Skin of body (tissue), 2 donors: ENCODE measurements around the gene THSD4. TPM values are rescaled to one million over a fixed set of nuclear protein-coding genes. Genes with fewer than 3 reads are reported as not detected.

Experiments
- DNase-seq: peaks from one replicate; lab custom pipeline; 2025; lab: John Stamatoyannopoulos, UW
- total RNA-seq: library from RNA; depleted of rRNA; stranded (reverse); fragments of >200 nt; gene quantifications from one replicate; pipeline ENCODE4 v1.2.3, GENCODE V29; 2014

The THSD4 gene
- total RNA-seq, 1 donor from 2014 or later: 24.3 TPM

DNA sequence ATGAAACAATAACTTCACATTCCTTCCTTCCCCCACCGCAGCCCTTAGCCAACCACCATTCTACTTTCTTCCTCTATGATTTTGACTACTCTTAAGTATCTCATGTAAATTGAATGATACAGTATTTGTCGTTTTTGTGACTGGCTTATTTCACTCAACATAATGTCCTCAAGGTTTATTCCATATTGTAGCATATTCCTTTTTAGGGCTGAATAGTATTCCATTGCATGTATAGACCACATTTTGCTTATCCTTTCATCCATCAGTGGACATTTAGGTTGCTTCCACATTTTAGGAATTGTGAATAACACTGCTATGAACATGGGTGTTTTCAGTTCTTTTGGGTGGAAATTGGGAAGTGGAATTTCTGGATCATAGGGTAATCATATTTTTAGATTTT lies 106.1 kb downstream of the THSD4 start:
- DNase-seq: no peak

DNA sequence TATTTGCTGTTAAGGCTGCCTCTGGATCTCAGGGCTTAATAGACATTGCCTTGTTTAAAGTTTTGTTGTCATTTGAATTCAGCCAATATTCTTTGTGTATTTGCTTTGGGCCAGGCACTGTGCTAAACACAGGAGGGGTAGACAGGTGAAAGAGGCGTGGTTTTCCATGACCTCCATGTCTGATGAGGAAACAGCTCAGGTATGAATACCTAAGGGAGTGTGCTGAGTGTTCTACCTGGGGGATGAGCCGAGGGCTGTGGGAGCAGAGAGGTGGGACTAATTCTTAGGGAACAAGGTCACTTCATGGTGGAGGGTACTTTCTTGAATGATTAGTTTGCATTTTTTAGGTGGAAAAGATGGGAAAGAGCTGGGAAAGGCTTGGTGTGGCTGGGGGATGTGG lies 108.2 kb downstream of the THSD4 start:
- no peak for DNase-seq

DNA sequence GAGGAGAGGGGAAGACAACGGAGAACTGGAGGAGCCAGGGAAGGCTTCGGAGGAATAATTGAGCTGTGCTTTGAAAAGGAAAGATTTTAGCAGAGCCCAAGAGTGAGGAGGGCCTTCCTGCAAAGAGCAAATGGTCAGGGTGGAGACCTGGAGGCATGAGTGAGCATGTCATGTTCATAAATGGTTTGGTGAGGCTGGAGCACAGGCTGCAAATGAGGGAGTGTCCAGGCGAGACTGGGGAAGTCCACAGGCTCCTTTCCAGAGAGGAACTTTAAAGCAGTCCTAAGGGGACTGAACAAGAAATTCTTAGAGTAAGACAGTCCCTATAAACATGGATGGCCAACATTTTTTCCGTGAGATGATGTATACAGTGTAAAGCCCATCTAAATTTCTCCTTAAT lies 108.8 kb downstream of the THSD4 start:
- DNase-seq: no peak

DNA sequence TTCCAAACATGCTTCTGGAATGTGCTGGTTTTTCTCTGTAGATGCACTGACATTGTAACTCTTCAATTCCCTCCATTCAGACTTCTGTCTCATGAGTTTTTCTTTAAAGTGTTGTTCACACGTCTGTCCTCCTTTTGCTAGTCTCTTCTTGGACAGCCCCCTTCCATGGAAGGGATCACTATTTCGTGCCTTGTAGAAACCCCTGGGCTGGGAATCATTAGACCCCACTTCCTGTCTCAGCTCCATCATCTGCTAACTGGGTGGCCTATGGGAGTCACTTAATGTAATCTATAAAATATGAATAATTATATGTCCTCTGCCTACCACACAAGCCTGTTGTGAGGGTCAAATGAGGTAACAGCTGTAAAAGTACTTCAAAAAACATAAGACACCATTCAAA lies 110.6 kb downstream of the THSD4 start:
- no peak for DNase-seq

DNA sequence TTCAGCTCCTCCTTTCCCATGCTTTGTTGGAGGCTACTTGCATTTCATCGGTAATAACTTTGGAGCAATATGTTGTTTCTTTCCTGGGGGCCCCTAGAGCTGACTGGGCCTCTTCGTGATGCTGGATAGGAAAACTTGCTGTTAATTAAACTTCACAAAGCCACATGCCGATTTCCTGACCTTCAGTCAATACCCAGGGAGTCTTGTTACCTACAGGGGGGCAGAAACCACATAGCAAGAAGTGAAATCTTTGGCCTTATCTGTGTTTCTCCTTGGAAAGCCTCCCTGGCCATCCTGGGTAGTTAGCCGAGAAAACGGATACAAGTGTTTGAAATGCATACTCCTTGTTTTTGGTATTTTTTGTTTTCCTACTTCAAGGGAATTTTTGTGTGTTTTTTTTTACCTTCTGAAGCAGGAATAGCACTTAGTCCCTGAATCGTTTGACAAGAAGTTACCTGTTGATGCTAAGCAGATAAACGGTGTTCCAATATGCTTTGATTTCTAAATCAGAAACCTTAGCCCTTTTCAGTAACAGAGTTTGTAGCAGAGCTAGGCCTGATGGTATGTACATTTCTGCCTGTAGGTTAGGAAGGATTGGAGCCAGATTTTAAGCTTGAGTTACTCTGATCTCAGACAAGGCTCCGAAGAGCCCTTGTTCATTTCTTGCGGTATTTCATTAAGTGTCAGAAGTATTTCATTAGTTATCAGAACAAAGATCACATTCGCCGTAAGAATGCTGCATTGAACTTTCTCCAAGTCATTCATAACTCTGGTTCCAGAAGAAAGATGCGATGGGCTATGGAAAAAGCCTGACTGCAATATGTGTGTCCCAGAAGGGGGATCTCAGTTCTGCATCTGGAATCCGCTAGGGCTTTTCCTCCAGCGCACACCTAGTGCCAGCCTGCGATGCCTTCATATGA lies 111.5 kb downstream of the THSD4 start:
- DNase-seq: peak; percentile 55

DNA sequence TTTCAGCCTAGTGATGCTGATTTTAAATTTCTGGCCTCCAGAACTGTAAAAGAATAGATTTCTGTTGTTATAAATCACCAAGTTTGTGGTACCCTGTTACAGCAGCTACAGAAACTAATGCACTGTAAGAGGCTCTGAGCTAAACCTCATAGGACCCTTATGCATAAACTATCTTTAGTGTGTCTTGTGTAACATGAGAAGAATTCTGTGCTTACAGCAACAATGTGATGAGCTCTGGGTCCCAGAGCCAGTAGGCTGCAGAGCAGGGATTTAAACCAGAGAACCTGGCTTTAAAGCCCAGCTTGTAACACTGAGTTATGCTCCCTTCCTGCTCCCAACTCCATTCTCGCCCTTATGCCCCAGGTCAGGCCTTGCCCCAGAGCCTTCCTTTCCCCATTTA lies 113.1 kb downstream of the THSD4 start:
- peak; percentile 54 for DNase-seq

DNA sequence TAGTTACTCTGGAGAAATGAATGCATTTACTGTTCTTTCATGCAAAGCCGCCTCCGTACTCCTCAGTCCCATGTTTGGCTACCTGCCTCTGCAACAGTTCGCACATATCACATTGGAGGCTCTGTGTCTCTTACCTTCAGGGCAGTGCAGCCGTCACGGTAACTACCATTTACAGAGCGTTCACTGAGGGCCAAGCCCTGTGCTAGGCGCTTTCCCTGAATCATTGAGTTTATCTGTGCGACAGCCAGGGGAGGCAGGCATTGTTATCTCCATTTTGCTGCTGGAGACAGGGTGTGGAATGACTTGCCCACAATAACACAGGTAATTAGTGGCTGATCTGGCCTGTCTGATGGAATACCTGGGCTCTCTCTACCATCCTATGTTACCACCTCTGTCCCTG lies 115.0 kb downstream of the THSD4 start:
- DNase-seq: no peak

DNA sequence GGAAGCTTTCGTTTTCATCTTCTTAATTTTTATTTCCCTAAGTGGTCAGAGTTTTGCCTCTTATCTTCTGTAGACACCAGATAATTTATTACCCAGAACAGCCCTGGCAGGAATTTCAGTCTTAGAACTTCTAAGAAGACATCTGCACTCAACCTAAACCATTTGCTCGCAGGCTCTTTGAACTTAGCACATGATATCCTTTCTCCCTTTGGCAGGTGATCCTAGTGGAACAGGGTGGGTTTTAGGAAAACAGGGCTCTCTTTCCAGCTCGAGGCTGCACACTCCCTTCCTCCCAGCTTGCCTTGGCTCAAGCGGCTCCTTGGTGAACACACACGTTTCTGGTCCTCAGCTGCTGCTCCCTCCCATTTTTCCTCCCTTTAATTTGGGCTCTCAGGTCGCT lies 116.5 kb downstream of the THSD4 start:
- DNase-seq: no peak

DNA sequence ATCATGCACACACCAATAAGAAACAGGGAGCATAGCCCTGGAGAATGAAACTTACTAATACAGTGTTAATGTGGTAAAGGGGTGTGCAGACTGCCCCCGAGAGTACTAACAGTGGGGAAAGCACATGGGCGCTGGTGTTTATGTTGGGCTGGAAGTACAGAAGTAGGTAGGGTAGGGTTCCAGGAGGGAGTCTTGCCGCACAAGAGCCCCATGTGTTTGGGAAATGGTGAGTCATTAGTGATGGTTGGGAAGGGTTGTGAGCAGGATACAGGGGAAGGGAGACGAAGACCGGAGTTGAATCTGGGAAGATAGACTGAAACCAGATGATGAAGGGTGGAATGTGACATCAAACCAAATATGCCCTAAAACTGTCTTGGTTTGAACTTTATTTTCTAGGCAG lies 117.1 kb downstream of the THSD4 start:
- no peak for DNase-seq

DNA sequence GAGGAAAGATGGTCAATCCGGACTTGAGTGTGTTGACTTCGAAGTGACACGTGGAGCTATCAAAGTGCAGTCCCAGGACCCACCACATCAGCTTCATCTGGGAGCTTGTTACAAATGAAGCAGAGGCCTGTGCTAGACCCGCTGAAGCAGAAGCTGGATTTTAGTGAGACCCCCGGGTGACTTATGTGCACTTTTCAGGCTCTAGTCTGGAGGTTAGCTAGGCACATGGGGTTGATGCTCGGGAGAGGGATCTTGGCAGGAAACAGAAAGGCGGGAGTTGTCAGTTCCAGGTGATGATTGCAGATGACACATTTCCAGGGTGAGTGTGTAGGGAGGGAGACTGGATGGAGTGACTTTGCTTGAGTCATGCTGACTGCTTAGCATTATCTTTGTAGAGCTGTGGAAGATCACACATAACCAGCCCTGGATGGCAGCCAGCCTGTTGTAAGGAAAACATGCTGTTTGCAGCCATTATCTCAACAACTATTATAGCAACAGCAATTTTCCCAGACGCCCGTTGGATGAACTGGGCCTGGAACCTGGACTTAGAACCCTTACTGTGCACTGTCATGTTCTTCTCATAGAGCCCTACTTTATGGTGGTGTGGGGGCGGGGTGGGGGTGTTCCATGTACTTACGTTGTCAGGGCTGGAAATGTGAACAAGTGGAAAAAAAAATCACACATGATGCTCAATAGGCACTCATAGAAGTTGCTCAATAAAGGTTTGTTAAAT lies 122.4 kb downstream of the THSD4 start:
- peak; percentile 84 for DNase-seq

DNA sequence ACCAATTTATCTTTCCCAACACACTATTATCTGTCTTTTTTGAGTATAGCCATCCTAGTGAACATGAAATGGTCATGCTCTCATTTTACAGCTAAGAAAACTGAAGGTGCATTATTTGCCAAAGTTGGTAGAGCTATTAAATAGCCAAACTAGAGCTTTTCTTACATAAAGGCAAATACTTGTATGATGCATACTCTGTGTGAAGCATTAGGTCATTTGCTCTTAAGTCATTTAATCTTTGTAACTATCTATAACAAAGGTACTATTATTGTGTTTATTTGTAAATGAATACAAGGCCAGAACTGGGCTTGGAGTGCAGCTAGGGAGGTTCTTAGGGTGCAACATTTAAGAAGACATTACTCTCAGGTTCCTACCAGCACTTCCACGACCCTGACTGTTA lies 123.7 kb downstream of the THSD4 start:
- DNase-seq: no peak

DNA sequence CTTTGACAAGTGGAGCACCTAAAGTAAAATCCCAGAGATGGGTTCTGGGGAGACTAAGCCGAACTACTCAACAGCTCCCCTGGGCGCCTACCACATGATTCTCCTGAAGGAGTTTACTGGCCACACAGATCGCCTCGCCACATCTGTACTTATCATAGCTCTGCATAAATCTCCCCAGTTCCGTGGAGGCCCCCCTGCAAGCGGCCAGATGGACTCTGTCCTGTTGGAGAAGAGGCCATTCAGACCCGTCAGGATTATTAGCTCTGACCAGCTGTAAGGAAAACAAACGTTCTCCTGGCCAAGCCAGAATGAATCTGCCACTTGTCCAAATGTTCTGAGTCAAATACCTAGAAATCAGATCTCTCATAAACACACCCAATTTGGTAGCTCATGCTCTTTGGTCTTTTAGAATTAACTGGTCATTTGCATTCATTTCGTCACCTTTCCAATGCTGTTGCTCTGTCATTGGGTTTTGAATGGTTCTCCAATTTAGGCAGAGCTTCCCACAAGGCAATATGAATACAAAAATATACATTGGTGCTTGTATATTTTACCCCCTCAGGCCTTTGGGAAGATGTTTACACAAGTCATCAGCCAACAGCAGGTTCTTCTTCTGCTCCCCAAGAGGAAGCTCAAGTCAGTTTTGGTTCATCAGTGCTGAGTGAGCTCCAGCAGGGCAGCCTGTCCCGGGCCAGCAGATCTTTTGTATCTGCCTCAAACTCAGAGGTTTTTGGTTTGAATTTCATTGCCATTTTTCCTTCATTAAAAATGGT lies 124.5 kb downstream of the THSD4 start:
- DNase-seq: no peak

DNA sequence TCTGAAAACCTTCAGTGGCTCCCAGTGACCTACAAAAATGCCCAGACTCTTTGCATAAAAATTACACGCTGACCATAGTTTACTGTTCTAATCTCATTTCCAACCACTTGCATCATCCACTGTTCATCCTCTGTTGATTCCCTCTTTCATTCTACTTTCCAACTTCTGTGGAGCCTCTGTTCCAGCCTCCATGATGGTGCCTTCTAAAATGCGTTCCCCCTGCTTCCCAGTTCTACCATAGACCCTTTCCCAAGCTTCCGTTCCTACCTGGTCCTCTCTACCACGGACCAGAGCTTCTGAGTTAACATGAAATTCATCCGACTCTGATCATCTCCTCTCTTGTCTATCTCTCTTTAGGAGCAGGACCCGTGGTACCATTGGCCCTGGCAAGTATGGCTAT lies 127.0 kb downstream of the THSD4 start:
- DNase-seq: no peak

DNA sequence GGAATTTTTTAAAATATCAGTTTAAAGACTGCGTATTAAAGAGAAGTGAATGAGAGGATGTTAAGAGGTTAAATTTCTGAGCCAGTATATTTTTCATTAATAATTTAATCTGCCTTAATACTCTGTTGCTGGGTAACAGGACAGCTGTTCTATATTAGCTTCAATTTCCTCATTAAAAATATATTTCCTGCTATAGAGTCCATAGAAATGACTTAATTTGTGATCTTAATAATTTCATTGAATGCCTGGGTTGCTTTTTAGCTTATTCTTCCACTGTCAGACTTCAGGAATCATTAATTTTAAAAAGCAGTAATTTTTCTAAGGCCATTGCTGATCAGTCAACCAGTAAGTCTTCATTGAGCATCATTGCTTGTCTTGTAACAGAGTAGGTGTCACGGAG lies 129.0 kb downstream of the THSD4 start:
- peak; percentile 38 for DNase-seq

DNA sequence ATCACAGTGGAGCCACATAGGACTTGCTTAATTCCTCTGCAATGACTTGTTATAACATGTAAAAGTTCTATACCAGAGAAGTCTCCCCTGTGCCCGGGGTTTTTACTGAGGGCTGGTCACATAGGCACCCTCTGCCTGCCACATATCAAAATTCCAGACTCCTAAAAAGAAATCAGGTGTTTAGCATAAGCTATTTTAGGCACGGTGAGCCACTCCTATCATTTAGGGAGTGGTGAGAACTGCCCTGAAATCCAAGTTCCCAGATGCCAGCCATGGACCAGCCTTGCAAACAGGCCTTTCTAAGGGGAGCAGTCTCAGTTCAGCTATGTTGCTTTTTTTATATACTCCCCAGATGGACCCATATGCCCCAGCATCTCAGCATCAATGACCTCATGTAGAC lies 130.3 kb downstream of the THSD4 start:
- no peak for DNase-seq

DNA sequence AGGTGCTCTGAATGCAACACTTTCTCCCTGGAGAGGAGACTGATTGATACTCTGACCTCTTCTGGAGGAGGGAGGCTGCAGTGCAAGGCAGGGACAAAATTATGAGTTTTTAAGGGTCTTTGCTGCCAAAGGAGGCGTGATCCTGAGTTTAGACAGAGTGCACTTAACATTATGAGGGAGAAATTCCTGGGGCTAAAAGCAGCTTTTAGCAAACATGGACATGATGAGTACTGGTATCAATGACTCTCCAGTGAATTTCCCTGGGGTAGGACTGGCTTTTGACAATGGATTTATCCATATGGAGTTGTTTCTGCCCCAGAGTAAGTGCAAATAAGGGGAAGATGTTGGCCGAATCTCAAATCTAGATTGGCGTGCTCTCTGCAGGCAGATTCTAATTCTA lies 133.1 kb downstream of the THSD4 start:
- no peak for DNase-seq

DNA sequence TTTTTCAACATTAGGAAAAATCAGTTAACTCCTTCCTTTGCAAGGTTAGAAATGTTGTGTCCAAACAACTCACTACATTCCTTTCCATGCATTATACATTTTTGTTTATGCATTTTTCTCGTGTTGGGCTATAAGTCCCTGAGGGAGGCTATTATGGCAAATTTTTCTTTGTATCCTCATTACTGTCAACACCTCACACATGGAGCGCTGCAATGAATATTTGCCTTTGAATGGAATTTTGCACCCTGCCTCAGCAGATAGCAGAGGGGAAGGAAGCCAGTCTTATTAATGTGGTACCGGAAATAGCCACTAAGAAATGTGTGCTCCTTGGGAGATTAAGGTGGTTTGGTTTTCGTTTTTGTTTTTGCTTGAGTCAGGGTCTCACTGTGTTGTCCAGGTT lies 134.7 kb downstream of the THSD4 start:
- DNase-seq: no peak

DNA sequence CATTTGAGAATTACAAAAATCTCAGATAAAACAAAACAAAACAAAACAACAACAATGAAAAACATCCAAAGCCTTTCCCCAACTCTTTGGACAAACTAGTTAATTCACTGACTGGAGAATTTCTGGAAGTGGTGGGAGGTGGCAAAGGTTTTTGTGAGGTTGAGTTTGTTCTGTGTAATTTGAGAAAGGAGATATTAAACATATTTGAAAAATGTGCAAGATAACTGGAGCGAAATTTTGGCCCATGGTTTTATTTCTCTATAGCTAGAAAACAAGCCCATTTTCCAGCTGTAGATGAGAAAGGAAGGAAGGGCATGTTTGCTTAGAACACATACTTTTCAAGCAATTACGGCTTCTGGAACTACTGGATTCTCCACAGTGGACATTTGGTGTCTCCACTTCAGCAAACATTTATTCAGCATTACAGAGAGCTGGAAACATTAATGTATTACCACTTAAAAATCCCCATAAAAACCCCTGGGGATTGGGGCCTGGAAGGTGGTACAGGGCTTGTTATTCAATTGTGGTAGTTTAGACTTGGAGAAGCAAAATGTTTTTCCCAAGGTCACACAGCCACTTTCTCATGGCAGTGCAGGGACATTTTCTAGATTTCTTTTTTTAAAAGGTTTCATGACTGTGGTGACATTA lies 135.8 kb downstream of the THSD4 start:
- DNase-seq: no peak

DNA sequence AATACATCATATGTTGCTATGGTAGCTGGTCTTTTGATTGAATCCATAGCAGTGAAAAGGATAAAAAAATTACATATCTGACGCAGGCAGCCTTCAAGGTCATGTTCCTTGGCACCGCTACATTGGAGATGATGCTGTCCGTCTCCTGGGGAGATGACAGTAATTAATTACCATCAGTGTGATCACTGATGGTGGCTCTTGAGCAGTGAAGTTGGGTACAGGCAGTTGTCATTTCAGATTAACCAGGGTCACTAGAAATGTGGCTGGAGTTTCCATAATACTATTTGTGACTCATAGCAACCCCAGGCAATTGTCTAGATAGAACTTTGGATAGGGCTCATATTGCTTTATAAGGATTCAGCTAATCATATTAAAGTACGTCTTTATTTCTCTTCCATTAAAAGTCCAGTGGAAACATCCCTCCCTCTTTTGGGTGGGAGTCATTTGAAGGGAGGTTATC lies 136.3 kb downstream of the THSD4 start:
- peak; percentile 44 for DNase-seq

DNA sequence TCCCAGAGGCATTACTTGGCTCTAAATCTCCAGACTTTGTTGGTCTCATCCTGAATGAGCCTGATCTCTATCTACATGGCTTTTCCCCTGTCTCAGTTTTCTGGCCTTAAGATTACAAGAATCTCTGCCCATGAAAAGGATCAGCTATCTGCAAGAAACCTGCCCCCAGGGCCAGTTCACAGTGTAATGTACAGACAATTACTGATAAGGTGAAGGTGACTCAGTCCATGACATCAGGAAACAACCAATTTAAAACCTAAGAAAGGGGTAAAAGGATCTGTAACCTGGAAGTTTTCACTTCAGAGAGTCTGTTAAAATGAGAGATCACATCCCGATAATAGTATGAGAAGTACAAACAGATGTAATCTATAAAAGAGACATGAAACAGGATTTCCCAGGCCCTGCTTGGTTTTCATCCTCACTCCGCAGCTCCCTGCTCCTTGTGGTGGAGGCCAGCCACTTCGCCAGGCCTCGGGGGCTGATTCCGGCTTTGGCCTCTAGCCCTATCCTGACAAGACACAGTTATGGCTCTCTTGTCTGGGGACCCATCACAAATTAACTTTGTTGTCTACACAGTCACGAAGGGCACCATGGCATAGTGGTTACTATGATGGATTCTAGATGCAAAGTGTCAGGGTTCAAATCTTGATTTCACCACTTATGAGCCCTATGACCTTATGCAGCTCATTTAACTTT lies 136.9 kb downstream of the THSD4 start:
- DNase-seq: no peak

DNA sequence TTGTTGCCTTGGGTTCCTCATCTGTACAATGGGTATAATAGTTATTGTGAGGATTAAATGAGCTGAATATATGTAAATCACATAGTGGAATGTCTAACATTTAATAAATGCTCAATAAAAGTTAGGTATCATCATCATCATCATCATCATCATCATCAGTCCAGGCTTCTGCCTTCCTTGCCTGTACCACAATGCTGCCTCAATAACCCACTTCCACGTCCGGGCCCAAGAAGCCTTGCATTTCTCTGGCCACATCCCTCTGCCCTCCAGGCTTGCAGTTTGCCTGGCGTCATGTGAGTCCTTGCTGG lies 137.4 kb downstream of the THSD4 start:
- no peak for DNase-seq
